Panc1 (cell line): ENCODE measurements around the gene NTM. TPM values are rescaled to one million over a fixed set of nuclear protein-coding genes. Genes with fewer than 3 reads are reported as not detected.

Experiments
- ATAC-seq: fragments of 200-7000 bp; cut with Tn5 transposase; 2 replicates; pipeline ENCODE4 v1.9.1; 2020; ENCODE audit warnings: mild to moderate bottlenecking, moderate library complexity
- BruUV-seq: library from RNA; stranded (reverse); fragments of 400-500 nt; replicated peaks from 2 replicates; lab custom pipeline; 2021; lab: Mats Ljungman, UMichigan
- CTCF ChIA-PET: fragments of 300-600 bp; sonication (Branson Sonifier 250); formaldehyde crosslinking; loops from one replicate; lab custom pipeline; 2022; ENCODE audit warnings: antibody characterized with exemption; lab: Charles Lee
- POLR2A ChIA-PET: fragments of 300-600 bp; sonication (Branson Sonifier 250); formaldehyde crosslinking; loops from one replicate; lab custom pipeline; 2022; ENCODE audit warnings: antibody characterized with exemption; lab: Charles Lee
- DNase-seq: peaks from one replicate; pipeline ENCODE4 v3.0.0-alpha.2; 2010; ENCODE audit warnings: low read depth, low spot score
- H3K27ac ChIP-seq: 2 replicates; pipeline ENCODE4 v1.5.1; 2011; ENCODE audit warnings: mild to moderate bottlenecking, low read length, inconsistent platforms
- H3K27me3 ChIP-seq: fragments of 200-500 bp; sonication (Bioruptor generic); 2 replicates; pipeline ENCODE4 v1.6.0; 2014; ENCODE audit warnings: low read length, inconsistent platforms; ENCODE audit not compliant: control insufficient read depth, insufficient read depth
- H3K36me3 ChIP-seq: fragments of 200-500 bp; sonication (Bioruptor generic); 2 replicates; pipeline ENCODE4 v1.5.1; 2014; ENCODE audit warnings: inconsistent platforms, mild to moderate bottlenecking, low read length, moderate library complexity; ENCODE audit not compliant: control insufficient read depth, insufficient read depth
- H3K4me1 ChIP-seq: 2 replicates; pipeline ENCODE4 v1.5.1; 2011; ENCODE audit warnings: inconsistent platforms, mild to moderate bottlenecking, low read length, moderate library complexity; ENCODE audit not compliant: control insufficient read depth, insufficient read depth
- H3K4me3 ChIP-seq, 2 experiments: 2 replicates each; pipeline ENCODE4 v1.5.1; 2011 to 2012; ENCODE audit warnings: low read depth in 2 of 2, low read length in 2 of 2, mild to moderate bottlenecking in 2 of 2, inconsistent platforms in 1 of 2, moderate library complexity in 1 of 2
- H3K9me3 ChIP-seq: fragments of 200-500 bp; sonication (Bioruptor generic); 2 replicates; pipeline ENCODE4 v1.5.1; 2014; ENCODE audit warnings: low read depth, mild to moderate bottlenecking, inconsistent platforms, low read length, moderate library complexity; ENCODE audit not compliant: control insufficient read depth, insufficient read depth
- POLR2AphosphoS5 ChIP-seq: IDR thresholded peaks from 2 replicates; pipeline ENCODE4 v1.6.1; 2012; ENCODE audit warnings: mild to moderate bottlenecking, low read depth, low read length, moderate library complexity
- REST ChIP-seq, 2 experiments: IDR thresholded peaks; 2 replicates each; pipeline ENCODE4 v1.6.1; 2011 to 2012; ENCODE audit warnings: low read depth in 2 of 2, control low read depth in 1 of 2, low read length in 1 of 2, mild to moderate bottlenecking in 1 of 2, moderate library complexity in 1 of 2; ENCODE audit not compliant: insufficient read depth in 1 of 2
- SIN3A ChIP-seq: IDR thresholded peaks from 2 replicates; pipeline ENCODE4 v1.6.1; 2012; ENCODE audit warnings: low read depth, mild to moderate bottlenecking, low read length, moderate library complexity, borderline replicate concordance; ENCODE audit not compliant: insufficient read depth
- TCF7L2 ChIP-seq: IDR thresholded peaks from 2 replicates; pipeline ENCODE4 v1.6.1; 2011; ENCODE audit warnings: mild to moderate bottlenecking, low read depth, low read length, inconsistent platforms
- in situ Hi-C: cut with HindIII; loops from 2 replicates; pipeline ENCODE4 v1.10.0; 2016; ENCODE audit warnings: low sequenced_read_pairs, low pct_unique_long_range_greater_than_20kb
- intact Hi-C: fragments of 100-400 bp; cut with micrococcal nuclease; formaldehyde crosslinking; loops from one replicate; pipeline ENCODE4 v1.10.0; 2022; ENCODE audit not compliant: unreplicated experiment
- total RNA-seq: library from RNA; stranded (reverse); gene quantifications from one replicate; pipeline ENCODE4 v1.2.1, GENCODE V29; 2021; ENCODE audit not compliant: unreplicated experiment
- TF ChIP-seq, protein P1 (sequence below): fragments of 450-650 bp; IDR thresholded peaks from 2 replicates; pipeline ENCODE4 v1.5.1; 2017; ENCODE audit warnings: mild to moderate bottlenecking

Gene NTM
- total RNA-seq, 1 experiment from 2014 or later, result 0.10 TPM

GRCh38 chr11:131865860-131866259 is 495.4 kb downstream of the NTM start:
- intact Hi-C loops, result loop anchor here (10.0 kb wide), 1 partner anchor 259 kb away; no protein-coding TSS in a partner anchor
- DNase-seq, result no peak
- CTCF ChIA-PET, result no interaction called here
- BruUV-seq, result no TSS peak
- Histone ChIP-seq H3K9me3 (no peaks in the 10 kb centered on the region), H3K4me1 (no peaks in the 10 kb centered on the region), H3K27me3 (no peaks in the 10 kb centered on the region), H3K36me3 (no peaks in the 10 kb centered on the region), H3K27ac (no peak overlapping the region), H3K4me3 (no peak overlapping the region)
- ATAC-seq, result no peak
- TF ChIP-seq, protein P1, sequence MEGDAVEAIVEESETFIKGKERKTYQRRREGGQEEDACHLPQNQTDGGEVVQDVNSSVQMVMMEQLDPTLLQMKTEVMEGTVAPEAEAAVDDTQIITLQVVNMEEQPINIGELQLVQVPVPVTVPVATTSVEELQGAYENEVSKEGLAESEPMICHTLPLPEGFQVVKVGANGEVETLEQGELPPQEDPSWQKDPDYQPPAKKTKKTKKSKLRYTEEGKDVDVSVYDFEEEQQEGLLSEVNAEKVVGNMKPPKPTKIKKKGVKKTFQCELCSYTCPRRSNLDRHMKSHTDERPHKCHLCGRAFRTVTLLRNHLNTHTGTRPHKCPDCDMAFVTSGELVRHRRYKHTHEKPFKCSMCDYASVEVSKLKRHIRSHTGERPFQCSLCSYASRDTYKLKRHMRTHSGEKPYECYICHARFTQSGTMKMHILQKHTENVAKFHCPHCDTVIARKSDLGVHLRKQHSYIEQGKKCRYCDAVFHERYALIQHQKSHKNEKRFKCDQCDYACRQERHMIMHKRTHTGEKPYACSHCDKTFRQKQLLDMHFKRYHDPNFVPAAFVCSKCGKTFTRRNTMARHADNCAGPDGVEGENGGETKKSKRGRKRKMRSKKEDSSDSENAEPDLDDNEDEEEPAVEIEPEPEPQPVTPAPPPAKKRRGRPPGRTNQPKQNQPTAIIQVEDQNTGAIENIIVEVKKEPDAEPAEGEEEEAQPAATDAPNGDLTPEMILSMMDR, result no peak
- TF ChIP-seq TCF7L2, result no peak
- TF ChIP-seq POLR2AphosphoS5, result no peak
- TF ChIP-seq SIN3A, result no peak
- TF ChIP-seq REST (IDR thresholded peaks at IDR 0.05; ENCODE audit: insufficient read depth in 1 of 2, low read depth in 2 of 2, low read length in 1 of 2), result no peak
- in situ Hi-C loops, result no loop called here
- POLR2A ChIA-PET, result no interaction called here

DNA sequence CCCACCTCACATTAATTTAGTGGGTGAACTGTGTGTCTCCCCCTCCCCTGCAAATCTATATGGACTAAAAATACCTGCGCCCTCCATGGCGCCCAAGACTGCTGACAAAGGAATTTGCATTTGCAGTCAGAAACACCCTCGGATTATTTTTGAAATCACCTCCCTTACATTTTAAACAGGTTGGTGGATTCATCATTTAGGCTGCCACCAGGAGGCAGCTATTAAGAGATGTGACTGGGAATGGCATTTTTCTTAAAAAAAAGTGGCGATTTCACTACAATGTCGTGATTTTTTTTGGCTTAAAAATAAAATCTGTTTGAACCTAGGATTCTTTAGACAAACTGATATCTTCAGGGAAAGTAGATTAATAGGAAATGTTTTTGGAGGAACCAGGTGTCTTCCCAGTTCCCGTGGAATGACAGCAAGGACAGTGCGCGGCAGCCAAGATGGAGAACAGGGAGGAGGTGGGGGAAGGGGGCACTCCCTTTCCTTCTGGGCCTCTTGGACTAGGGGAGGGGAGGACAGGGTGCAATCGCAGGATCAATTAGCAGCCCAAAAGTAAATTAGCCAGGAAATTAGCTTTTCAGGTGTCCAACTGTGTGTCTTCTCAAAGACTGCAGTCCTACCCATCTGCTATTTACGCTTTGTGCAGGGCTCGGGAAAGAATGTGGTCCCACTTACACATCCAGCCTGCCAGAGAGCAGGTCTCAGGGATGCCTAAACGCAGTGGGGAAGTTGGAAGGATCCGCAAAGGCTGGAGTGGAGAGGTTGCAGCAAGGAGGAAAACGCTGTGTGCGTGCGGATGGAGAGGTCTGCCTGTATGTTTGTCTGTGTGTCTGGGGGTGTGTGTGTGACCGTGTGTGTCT is 496.4 kb downstream of the NTM start:
- no peak for DNase-seq
- in situ Hi-C loops (no loop called here), intact Hi-C loops (loop anchor here (10.0 kb wide), 1 partner anchor 258 kb away; no protein-coding TSS in a partner anchor)
- Histone ChIP-seq H3K4me1 (no peaks in the 10 kb centered on the region), H3K4me3 (no peak overlapping the region), H3K9me3 (no peaks in the 10 kb centered on the region), H3K27ac (no peak overlapping the region), H3K36me3 (no peaks in the 10 kb centered on the region), H3K27me3 (no peaks in the 10 kb centered on the region)
- ATAC-seq, result no peak
- BruUV-seq, result no TSS peak
- CTCF ChIA-PET, result no interaction called here
- POLR2A ChIA-PET, result no interaction called here
- TF ChIP-seq POLR2AphosphoS5 (no peak), TCF7L2 (no peak), SIN3A (no peak), REST (IDR thresholded peaks at IDR 0.05; ENCODE audit: insufficient read depth in 1 of 2, low read depth in 2 of 2, low read length in 1 of 2) (no peak)
- TF ChIP-seq, protein P1, result no peak
